Activated CD4-positive, alpha-beta memory T cell treated with anti-CD3 and anti-CD28 coated beads for 36 hours (primary cell): ENCODE data around the gene MAS1L. TPM values are rescaled to one million over a fixed set of nuclear protein-coding genes. Genes with fewer than 3 reads are reported as not detected.

Experiments
- CTCF ChIA-PET: fragments of 350-600 bp; sonication (Branson Sonifier 250); formaldehyde crosslinking; loops from one replicate; lab custom pipeline; 2021; ENCODE audit warnings: antibody characterized with exemption, inconsistent platforms; lab: Charles Lee
- POLR2A ChIA-PET: fragments of 350-600 bp; sonication (Branson Sonifier 250); formaldehyde crosslinking; loops from one replicate; lab custom pipeline; 2021; ENCODE audit warnings: antibody characterized with exemption; lab: Charles Lee
- DNase-seq: peaks from one replicate; pipeline ENCODE4 v3.0.0-alpha.2; 2020
- H3K27ac Mint-ChIP-seq: one replicate; pipeline ENCODE4 v1.8.0; 2021; ENCODE audit warnings: mixed read lengths
- H3K27me3 Mint-ChIP-seq: one replicate; pipeline ENCODE4 v1.8.0; 2021; ENCODE audit warnings: mixed read lengths
- H3K36me3 Mint-ChIP-seq: one replicate; pipeline ENCODE4 v1.8.0; 2021; ENCODE audit warnings: mixed read lengths
- H3K4me1 Mint-ChIP-seq: one replicate; pipeline ENCODE4 v1.8.0; 2021; ENCODE audit warnings: low read depth, mixed read lengths
- H3K4me3 Mint-ChIP-seq: one replicate; pipeline ENCODE4 v1.8.0; 2021; ENCODE audit warnings: mild to moderate bottlenecking, mixed read lengths
- H3K9me3 Mint-ChIP-seq: one replicate; pipeline ENCODE4 v1.8.0; 2021; ENCODE audit warnings: mixed read lengths
- intact Hi-C: fragments of 100-400 bp; cut with micrococcal nuclease; formaldehyde crosslinking; loops from one replicate; pipeline ENCODE4 v1.15.1; 2023
- total RNA-seq, 2 experiments: library from RNA; stranded (reverse); gene quantifications; one replicate each; pipeline ENCODE4 v1.2.3, GENCODE V29; 2021

The MAS1L gene
- total RNA-seq, 2 experiments from 2014 or later: not detected

DNA sequence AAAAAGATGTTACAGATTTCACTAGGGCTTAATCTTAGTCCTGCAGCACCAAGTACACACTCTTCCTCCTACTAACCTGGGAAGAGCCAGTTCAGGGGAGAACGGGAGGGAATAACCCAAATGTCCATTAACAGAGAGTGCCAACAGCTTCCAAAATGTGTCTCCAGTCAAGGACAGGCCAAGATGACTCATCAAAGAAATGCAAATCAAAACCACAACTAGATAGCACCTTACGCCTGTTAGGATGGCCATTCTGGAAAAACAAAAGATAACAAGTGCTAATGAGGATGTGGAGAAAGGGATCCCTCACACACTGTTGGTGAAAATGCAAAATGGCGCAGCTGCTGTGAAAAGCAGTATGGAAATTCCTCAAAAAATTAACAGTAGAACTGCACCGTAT lies 3.8 kb upstream of the MAS1L start:
- ChIA-PET CTCF (no interaction called here), POLR2A (no interaction called here)
- Mint-ChIP-seq H3K4me3 (no peak overlapping the region), H3K27ac (no peak overlapping the region), H3K27me3 (peaks cover 19% of the 10 kb centered on the region), H3K9me3 (no peaks in the 10 kb centered on the region), H3K4me1 (no peaks in the 10 kb centered on the region), H3K36me3 (no peaks in the 10 kb centered on the region)
- intact Hi-C loops: no loop called here
- DNase-seq: no peak

DNA sequence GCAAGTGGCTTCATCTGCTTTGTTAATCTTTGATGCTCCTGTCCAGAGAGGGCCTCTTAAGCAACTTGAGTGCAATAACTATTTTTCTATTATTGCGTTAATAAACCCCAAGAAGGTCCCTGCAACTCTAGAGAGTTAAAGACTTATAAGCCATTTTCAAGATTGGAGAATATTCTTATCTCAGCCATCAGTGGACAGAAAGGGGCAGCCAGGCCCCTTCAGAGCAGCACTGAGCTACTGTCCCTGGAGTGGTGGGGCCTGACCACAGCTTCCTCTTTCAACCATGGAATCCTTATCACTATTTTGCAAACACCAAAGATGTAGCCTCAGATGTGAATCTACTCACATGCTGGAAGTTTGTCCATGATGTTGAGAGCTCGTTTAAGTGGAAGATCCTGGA lies 2.8 kb upstream of the MAS1L start:
- no peak overlapping the region for H3K4me3 Mint-ChIP-seq
- intact Hi-C loops: no loop called here
- H3K36me3 Mint-ChIP-seq: no peaks in the 10 kb centered on the region
- no peak overlapping the region for H3K27ac Mint-ChIP-seq
- POLR2A ChIA-PET: no interaction called here
- peaks cover 14% of the 10 kb centered on the region for H3K27me3 Mint-ChIP-seq
- CTCF ChIA-PET: no interaction called here
- no peaks in the 10 kb centered on the region for H3K4me1 Mint-ChIP-seq
- no peak for DNase-seq
- H3K9me3 Mint-ChIP-seq: no peaks in the 10 kb centered on the region

DNA sequence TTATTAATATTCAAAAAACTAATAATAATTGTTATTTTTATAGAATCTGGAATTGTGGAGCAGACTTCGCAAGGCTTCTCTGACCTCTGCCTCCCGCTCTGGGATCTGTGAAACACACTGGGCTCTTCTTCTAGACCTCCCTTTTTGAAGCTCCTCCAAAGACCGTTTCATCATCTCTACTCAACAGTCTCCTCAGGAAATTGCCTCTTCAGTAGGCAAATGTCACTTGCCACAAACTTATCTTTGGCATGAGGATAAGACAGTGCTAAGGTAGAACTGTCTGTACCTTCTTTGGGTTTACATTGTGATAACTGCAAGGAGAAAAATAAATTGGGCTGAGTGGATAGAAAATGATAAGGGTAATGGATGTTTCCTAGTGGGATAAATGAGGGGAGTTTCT lies 2.3 kb upstream of the MAS1L start:
- H3K27ac Mint-ChIP-seq: no peak overlapping the region
- H3K36me3 Mint-ChIP-seq: no peaks in the 10 kb centered on the region
- intact Hi-C loops: no loop called here
- CTCF ChIA-PET: no interaction called here
- POLR2A ChIA-PET: no interaction called here
- no peak for DNase-seq
- no peaks in the 10 kb centered on the region for H3K4me1 Mint-ChIP-seq
- H3K4me3 Mint-ChIP-seq: no peak overlapping the region
- no peaks in the 10 kb centered on the region for H3K9me3 Mint-ChIP-seq
- peaks cover 14% of the 10 kb centered on the region for H3K27me3 Mint-ChIP-seq

DNA sequence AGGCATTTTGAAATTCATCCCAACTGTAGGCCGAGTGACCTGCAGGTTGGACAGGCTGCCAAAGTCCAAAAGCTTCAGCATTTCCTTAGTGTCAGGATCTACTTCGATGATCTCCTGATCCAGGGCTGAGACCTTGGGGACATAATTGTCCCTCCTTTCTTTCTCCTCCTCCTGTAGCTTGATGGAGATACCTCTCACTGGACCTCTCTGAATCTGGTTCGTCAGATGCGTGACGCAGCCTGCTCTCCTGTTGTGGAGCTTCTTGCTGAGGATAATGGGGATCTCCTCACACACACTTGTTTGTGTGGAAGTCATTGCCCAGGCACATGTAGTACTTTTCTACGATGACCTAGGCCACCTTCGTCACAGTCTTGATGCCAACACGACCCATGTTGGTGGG lies 1.5 kb upstream of the MAS1L start:
- ChIA-PET CTCF (interaction anchor here (0.7 to 1.3 kb wide), 2 partner anchors 473 to 529 kb away, joined by 3 read pairs; no protein-coding TSS in a partner anchor), POLR2A (no interaction called here)
- intact Hi-C loops: no loop called here
- Mint-ChIP-seq H3K4me3 (no peak overlapping the region), H3K27me3 (peaks cover 14% of the 10 kb centered on the region), H3K27ac (no peak overlapping the region), H3K36me3 (no peaks in the 10 kb centered on the region), H3K4me1 (no peaks in the 10 kb centered on the region), H3K9me3 (no peaks in the 10 kb centered on the region)
- no peak for DNase-seq

DNA sequence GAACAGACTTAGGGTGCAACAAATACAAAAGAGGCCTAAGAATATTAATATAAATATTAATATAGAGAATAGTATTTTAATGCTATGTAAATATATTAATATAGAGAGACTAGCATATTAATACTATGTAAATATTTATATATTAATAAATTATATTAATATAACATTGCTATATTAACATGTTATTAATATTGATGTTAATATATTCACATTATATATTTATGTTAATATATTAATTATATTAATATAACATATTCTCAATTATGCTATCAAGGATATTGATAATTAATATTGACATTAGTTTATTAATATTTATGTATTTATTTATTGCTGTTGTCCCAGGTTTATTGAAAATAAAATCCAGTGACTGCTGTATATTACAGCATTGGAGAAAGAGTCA lies 1.1 kb upstream of the MAS1L start:
- no peak for DNase-seq
- no peak overlapping the region for H3K27ac Mint-ChIP-seq
- CTCF ChIA-PET: interaction anchor here (0.7 to 1.3 kb wide), 2 partner anchors 473 to 529 kb away, joined by 3 read pairs; no protein-coding TSS in a partner anchor
- POLR2A ChIA-PET: no interaction called here
- H3K9me3 Mint-ChIP-seq: no peaks in the 10 kb centered on the region
- H3K27me3 Mint-ChIP-seq: peaks cover 14% of the 10 kb centered on the region
- H3K36me3 Mint-ChIP-seq: no peaks in the 10 kb centered on the region
- no peaks in the 10 kb centered on the region for H3K4me1 Mint-ChIP-seq
- no peak overlapping the region for H3K4me3 Mint-ChIP-seq
- intact Hi-C loops: no loop called here

DNA sequence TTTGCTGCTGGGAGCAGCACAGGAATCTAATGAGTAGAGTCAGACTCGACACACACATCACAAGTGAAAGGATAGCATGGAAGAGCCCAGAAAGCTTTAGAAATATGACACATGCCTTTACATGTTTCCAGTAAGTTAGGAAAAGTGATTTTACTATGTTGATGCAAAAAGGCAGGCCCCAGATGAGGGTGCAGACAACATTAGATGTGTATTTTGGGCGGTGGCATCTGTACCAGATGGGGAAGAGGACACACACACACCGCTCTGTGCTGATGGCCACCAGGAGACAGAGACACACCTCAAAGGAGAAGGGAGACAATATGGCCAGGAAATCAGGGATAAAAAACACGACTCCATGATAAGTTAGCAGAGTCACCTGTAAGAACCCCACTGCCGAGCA lies 625 bp downstream of the MAS1L start:
- H3K4me1 Mint-ChIP-seq: no peaks in the 10 kb centered on the region
- peaks cover 15% of the 10 kb centered on the region for H3K27me3 Mint-ChIP-seq
- CTCF ChIA-PET: no interaction called here
- no peak overlapping the region for H3K4me3 Mint-ChIP-seq
- no peak overlapping the region for H3K27ac Mint-ChIP-seq
- no peaks in the 10 kb centered on the region for H3K9me3 Mint-ChIP-seq
- DNase-seq: no peak
- intact Hi-C loops: no loop called here
- POLR2A ChIA-PET: no interaction called here
- H3K36me3 Mint-ChIP-seq: no peaks in the 10 kb centered on the region

DNA sequence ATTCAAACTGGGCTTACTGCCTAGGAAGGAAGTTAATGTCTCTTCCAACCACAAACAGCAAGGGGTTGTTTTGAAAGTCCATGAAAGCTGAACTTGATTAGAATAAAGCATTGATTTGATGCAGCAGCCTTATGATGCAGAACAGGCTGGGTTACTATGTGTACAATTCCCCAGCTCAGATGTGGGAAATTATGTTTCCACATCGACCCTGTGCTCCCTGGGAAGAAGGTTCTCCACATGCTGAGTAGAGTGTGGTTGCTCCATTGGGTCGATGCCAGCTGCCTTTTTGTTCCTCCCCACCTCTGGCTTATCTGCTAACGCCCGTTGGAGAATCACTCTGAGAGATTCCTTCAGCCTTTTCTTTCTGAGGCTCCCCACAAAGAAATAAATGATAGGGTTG lies 1.2 kb downstream of the MAS1L start:
- POLR2A ChIA-PET: no interaction called here
- no peaks in the 10 kb centered on the region for H3K4me1 Mint-ChIP-seq
- intact Hi-C loops: no loop called here

DNA sequence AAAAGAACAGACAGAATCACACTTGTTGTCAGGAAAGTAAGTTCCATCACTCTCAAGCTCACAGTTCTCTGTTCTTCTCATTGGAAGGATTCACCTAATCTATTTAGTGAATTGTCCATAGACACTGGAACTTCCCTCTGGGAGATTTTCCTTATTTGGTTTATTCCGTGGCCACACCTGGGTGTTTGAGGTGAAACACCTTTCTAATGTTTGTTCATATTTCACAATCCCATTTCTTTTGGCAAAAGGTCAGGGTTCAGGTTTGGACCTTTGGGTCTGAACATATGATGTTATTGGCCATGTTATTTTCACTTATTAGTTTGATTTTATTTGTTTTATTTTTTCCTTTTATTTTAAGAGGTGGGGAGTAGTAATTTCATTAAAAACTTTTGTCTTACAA lies 4.0 kb downstream of the MAS1L start:
- intact Hi-C loops: no loop called here
- Mint-ChIP-seq H3K27ac (no peak overlapping the region), H3K27me3 (peaks cover 8% of the 10 kb centered on the region), H3K4me3 (no peak overlapping the region), H3K36me3 (no peaks in the 10 kb centered on the region), H3K4me1 (no peaks in the 10 kb centered on the region), H3K9me3 (no peaks in the 10 kb centered on the region)
- DNase-seq: no peak
- POLR2A ChIA-PET: no interaction called here
- CTCF ChIA-PET: no interaction called here

More for the DNA sequence above, 1.2 kb downstream of the MAS1L start:
- H3K36me3 Mint-ChIP-seq: no peaks in the 10 kb centered on the region
- no peaks in the 10 kb centered on the region for H3K9me3 Mint-ChIP-seq
- peaks cover 14% of the 10 kb centered on the region for H3K27me3 Mint-ChIP-seq
- CTCF ChIA-PET: no interaction called here
- no peak overlapping the region for H3K4me3 Mint-ChIP-seq
- DNase-seq: no peak
- H3K27ac Mint-ChIP-seq: no peak overlapping the region

DNA sequence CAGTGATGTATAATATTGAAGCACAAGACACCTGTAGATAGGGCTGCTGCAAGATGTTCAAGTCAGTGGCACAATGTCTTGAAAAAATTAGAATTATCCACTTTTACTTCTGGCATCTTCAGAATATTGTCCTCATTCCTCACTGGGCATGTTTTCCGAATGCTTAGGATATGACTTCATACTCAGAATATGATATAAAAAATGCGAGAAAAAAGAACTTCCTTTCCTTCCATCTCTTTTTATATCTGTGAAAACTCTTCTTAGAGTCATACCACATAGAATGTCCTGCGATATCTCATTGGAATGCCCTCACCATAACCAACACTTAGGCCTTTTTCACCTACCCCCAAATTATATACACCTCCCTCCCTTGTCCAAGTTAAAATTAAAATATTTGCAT lies 4.6 kb downstream of the MAS1L start:
- Mint-ChIP-seq H3K9me3 (no peaks in the 10 kb centered on the region), H3K27ac (no peak overlapping the region), H3K36me3 (no peaks in the 10 kb centered on the region), H3K4me3 (no peak overlapping the region), H3K4me1 (no peaks in the 10 kb centered on the region), H3K27me3 (peaks cover 6% of the 10 kb centered on the region)
- CTCF ChIA-PET: no interaction called here
- POLR2A ChIA-PET: no interaction called here
- DNase-seq: no peak
- intact Hi-C loops: no loop called here

DNA sequence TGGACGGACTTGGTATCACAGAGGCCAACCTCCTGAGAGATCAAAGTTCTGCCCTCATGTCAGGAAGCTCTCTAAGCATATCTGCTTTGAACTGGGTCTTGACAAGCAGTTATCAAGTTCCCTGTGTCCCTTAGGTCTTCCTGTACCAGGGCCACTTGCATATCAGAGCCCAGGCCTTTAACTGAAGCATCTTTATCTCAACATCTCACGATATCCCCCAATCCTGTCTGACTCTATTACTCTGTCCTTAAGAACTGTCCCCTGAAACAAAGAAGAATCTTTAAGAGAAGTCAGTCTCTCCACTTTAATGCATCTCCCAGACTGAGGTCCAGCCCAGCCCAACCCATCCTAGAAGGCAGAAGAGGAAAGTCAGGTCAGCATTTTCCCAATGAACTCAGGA lies 8.2 kb downstream of the MAS1L start:
- peaks cover 6% of the 10 kb centered on the region for H3K27me3 Mint-ChIP-seq
- H3K27ac Mint-ChIP-seq: no peak overlapping the region
- no peak overlapping the region for H3K4me3 Mint-ChIP-seq
- no peak for DNase-seq
- CTCF ChIA-PET: no interaction called here
- H3K4me1 Mint-ChIP-seq: no peaks in the 10 kb centered on the region
- H3K9me3 Mint-ChIP-seq: no peaks in the 10 kb centered on the region
- H3K36me3 Mint-ChIP-seq: no peaks in the 10 kb centered on the region
- POLR2A ChIA-PET: no interaction called here
- intact Hi-C loops: no loop called here

DNA sequence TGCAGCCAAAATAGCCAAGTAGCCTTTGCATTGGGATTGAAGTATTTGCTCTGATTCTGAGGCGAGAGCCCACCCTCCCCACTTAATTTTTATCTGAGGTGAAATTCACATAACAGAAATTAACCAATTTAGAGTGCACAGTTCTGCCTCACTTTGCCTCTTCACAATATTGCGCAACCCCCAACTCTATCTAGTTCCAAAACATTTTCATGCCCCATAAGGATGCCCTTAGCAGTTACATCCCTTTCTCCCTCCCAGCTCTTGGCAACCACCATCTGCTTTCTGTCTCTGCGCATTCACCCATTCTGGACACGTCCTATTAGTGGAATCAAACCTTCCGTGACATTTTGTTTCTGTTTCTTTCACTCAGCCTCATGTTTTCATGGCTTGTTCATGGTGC lies 9.0 kb downstream of the MAS1L start:
- intact Hi-C loops: no loop called here
- Mint-ChIP-seq H3K4me1 (no peaks in the 10 kb centered on the region), H3K9me3 (no peaks in the 10 kb centered on the region), H3K27ac (no peak overlapping the region), H3K36me3 (no peaks in the 10 kb centered on the region), H3K27me3 (peaks cover 6% of the 10 kb centered on the region), H3K4me3 (no peak overlapping the region)
- ChIA-PET POLR2A (no interaction called here), CTCF (no interaction called here)
- no peak for DNase-seq

DNA sequence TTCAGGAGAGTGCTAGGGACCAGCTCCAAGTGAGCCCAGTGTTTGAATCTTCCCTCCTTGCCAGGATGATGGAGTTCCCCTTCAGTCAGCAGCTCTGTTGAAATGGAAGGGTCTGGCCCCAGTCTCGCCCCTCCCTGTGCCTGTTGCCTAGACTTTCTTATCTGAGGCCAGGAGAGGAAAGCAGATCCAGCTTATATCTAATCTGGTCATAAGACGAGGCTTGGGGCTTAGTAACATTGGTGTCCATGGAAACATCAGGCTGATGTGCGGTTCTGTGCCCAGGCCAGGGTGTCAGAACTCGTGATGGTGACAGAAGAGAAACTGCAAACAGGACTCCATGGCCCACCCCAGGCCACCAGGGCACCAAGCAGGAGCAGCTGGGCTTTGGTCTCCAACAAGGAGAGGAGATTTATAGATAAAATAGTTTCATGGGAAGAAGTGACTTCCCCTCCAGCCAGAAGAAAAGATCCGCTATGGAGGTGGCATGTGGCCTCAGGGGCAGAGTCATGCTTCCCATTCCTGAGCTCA lies 9.8 kb downstream of the MAS1L start:
- intact Hi-C loops: no loop called here
- Mint-ChIP-seq H3K27ac (no peak overlapping the region), H3K36me3 (no peaks in the 10 kb centered on the region), H3K9me3 (no peaks in the 10 kb centered on the region), H3K4me1 (no peaks in the 10 kb centered on the region), H3K27me3 (peaks cover 9% of the 10 kb centered on the region), H3K4me3 (no peak overlapping the region)
- ChIA-PET CTCF (no interaction called here), POLR2A (no interaction called here)
- DNase-seq: no peak

DNA sequence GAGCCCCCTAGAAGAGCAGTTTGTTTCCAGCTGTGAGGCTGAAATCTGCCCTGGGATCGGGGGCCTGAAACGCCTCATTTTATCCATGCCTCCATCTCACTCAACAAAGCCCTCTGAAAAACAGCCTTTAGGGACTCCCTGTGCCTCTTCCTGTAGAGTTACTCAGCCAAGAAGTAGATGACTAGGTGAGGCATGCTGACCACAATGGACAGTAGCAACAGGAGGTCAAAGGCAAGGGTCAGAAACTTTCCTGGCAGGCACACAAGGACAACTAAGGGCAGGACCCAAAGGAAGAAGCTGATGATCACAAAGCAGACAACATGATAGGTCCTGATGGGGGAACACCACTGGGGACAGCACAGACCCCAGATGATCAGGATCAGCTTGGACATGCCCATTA lies 12.8 kb downstream of the MAS1L start:
- ChIA-PET CTCF (no interaction called here), POLR2A (no interaction called here)
- DNase-seq: no peak
- H3K36me3 Mint-ChIP-seq: no peaks in the 10 kb centered on the region
- intact Hi-C loops: no loop called here
- no peak overlapping the region for H3K4me3 Mint-ChIP-seq
- H3K27ac Mint-ChIP-seq: no peak overlapping the region
- no peaks in the 10 kb centered on the region for H3K4me1 Mint-ChIP-seq
- H3K27me3 Mint-ChIP-seq: peaks cover 8% of the 10 kb centered on the region
- no peaks in the 10 kb centered on the region for H3K9me3 Mint-ChIP-seq
